DND-41 (cell line): ENCODE data around the gene KLF11.

Experiments used
- ATAC-seq: fragments of 200-7000 bp; cut with Tn5 transposase; 3 replicates; pipeline ENCODE4 v1.9.1; 2021; ENCODE audit warnings: low read depth; ENCODE audit not compliant: insufficient read depth
- DNase-seq: peaks from one replicate; pipeline ENCODE4 v3.0.0-alpha.2; 2020
- H2AFZ ChIP-seq: 2 replicates; pipeline ENCODE4 v1.6.0; 2012; ENCODE audit warnings: low read depth, low read length
- H3K27ac ChIP-seq: 2 replicates; pipeline ENCODE4 v1.5.1; 2012; ENCODE audit warnings: low read length, inconsistent platforms
- H3K27me3 ChIP-seq: fragments of 200-600 bp; sonication (generic); 2 replicates; pipeline ENCODE4 v1.6.0; 2012; ENCODE audit warnings: low read length, mild to moderate bottlenecking, inconsistent platforms; ENCODE audit not compliant: insufficient read depth, poor library complexity
- H3K36me3 ChIP-seq: 2 replicates; pipeline ENCODE4 v1.5.1; 2012; ENCODE audit warnings: low read length, inconsistent platforms; ENCODE audit not compliant: insufficient read depth
- H3K4me1 ChIP-seq: 2 replicates; pipeline ENCODE4 v1.5.1; 2012; ENCODE audit warnings: mild to moderate bottlenecking, low read length; ENCODE audit not compliant: insufficient read depth
- H3K4me2 ChIP-seq: 2 replicates; pipeline ENCODE4 v1.6.0; 2012; ENCODE audit warnings: mild to moderate bottlenecking, moderate library complexity, low read length, inconsistent platforms; ENCODE audit not compliant: insufficient read depth
- H3K4me3 ChIP-seq, 2 experiments: fragments of 200-600 bp in 1 of 2; shearing (Covaris generic) in 1 of 2; 2 replicates each; pipeline ENCODE4 v1.5.1; 2012 to 2016; ENCODE audit warnings: inconsistent platforms in 2 of 2, low read length in 2 of 2, mild to moderate bottlenecking in 2 of 2, low read depth in 1 of 2, moderate library complexity in 1 of 2
- H3K79me2 ChIP-seq: 2 replicates; pipeline ENCODE4 v1.6.0; 2012; ENCODE audit warnings: low read length, inconsistent platforms; ENCODE audit not compliant: insufficient read depth
- H3K9ac ChIP-seq: 2 replicates; pipeline ENCODE4 v1.6.0; 2012; ENCODE audit warnings: low read depth, mild to moderate bottlenecking, inconsistent platforms, low read length, moderate library complexity
- H3K9me3 ChIP-seq: 2 replicates; pipeline ENCODE4 v1.5.1; 2012; ENCODE audit warnings: low read length, moderate library complexity, mild to moderate bottlenecking, inconsistent platforms; ENCODE audit not compliant: insufficient read depth, severe bottlenecking
- H4K20me1 ChIP-seq: 2 replicates; pipeline ENCODE4 v1.6.0; 2012; ENCODE audit warnings: low read length; ENCODE audit not compliant: insufficient read depth
- CTCF ChIP-seq: IDR thresholded peaks from 2 replicates; pipeline ENCODE4 v1.5.1; 2012; ENCODE audit warnings: borderline replicate concordance, low read length, moderate library complexity, mild to moderate bottlenecking; ENCODE audit not compliant: poor library complexity, severe bottlenecking; ENCODE audit errors: extremely low read depth
- EZH2 ChIP-seq: IDR thresholded peaks from 3 replicates; pipeline ENCODE4 v1.6.1; 2012; ENCODE audit warnings: borderline replicate concordance, low read depth, mild to moderate bottlenecking, moderate library complexity, low read length, inconsistent platforms; ENCODE audit not compliant: severe bottlenecking

KLF11 gene

DNA sequence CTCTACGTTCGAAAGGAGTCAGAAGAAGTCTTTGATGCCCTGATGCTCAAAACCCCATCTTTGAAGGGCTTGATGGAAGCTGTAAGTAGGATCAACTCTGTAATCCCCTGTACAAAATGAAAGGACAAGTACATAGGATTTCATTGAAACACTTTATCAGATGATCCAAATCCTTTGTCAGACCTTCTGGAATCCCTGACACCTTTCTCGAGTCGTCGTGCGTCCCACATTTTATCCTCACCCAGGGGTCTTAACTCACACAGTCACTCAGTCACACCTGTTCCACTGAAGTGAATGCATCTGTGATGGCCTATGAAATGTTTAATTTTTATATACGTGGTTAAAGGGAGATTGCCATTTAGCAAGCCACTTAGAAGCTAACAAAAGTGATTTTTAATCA is 47.0 kb upstream of the KLF11 start:
- Histone ChIP-seq H3K4me3 (no peak overlapping the region), H2AFZ (no peak overlapping the region), H3K4me1 (no peaks in the 10 kb centered on the region), H3K36me3 (peaks cover 30% of the 10 kb centered on the region; the same call in 1 of the 2 replicates), H3K4me2 (no peak overlapping the region), H3K9me3 (no peaks in the 10 kb centered on the region), H4K20me1 (no peaks in the 10 kb centered on the region), H3K27me3 (no peaks in the 10 kb centered on the region), H3K27ac (no peak overlapping the region), H3K9ac (no peak overlapping the region), H3K79me2 (no peaks in the 10 kb centered on the region)
- DNase-seq (no peak), ATAC-seq (no peak)
- TF ChIP-seq EZH2 = no peak
- no peak for TF ChIP-seq CTCF

- Histone ChIP-seq H3K4me1 (no peaks in the 10 kb centered on the region), H2AFZ (no peak overlapping the region), H3K79me2 (no peaks in the 10 kb centered on the region), H3K36me3 (peaks cover 22% of the 10 kb centered on the region; the same call in 1 of the 2 replicates), H3K27ac (no peak overlapping the region), H4K20me1 (no peaks in the 10 kb centered on the region), H3K4me3 (no peak overlapping the region), H3K4me2 (no peak overlapping the region), H3K9me3 (no peaks in the 10 kb centered on the region), H3K9ac (no peak overlapping the region), H3K27me3 (no peaks in the 10 kb centered on the region)
- no peak for DNase-seq
- no peak for TF ChIP-seq CTCF
- TF ChIP-seq EZH2 = no peak
- ATAC-seq = no peak
Observed at GRCh38 chr2:9997936-9998335, 45.4 kb upstream of the KLF11 start.

GRCh38 chr2:9998916-9999654 is 44.3 kb upstream of the KLF11 start:
- Histone ChIP-seq H3K4me3 (no peak overlapping the region), H3K27me3 (no peaks in the 10 kb centered on the region), H3K9ac (no peak overlapping the region), H4K20me1 (no peaks in the 10 kb centered on the region), H3K9me3 (no peaks in the 10 kb centered on the region), H3K36me3 (peaks cover 22% of the 10 kb centered on the region; the same call in 1 of the 2 replicates), H3K27ac (no peak overlapping the region), H3K79me2 (no peaks in the 10 kb centered on the region), H3K4me2 (no peak overlapping the region), H3K4me1 (no peaks in the 10 kb centered on the region), H2AFZ (no peak overlapping the region)
- no peak for ATAC-seq
- DNase-seq = no peak
- TF ChIP-seq EZH2 (no peak), CTCF (no peak)
